SK-N-SH treated with all-trans-retinoic acid at 6 μM for 48 hours (cell line): Measurements from ENCODE around the gene ZNF692.

ENCODE experiments used
- ESRRG ChIP-seq: fragments of 250-450 bp; sonication (Bioruptor Pico); IDR thresholded peaks from 2 replicates; pipeline ENCODE4 v1.6.1; 2021; ENCODE audit warnings: mild to moderate bottlenecking
- TOX ChIP-seq: fragments of 250-450 bp; sonication (Bioruptor Pico); IDR thresholded peaks from 2 replicates; pipeline ENCODE4 v1.8.0; 2021; ENCODE audit warnings: mild to moderate bottlenecking, moderate library complexity, borderline replicate concordance
- ZFP3 ChIP-seq: fragments of 250-450 bp; sonication (Bioruptor Pico); IDR thresholded peaks from 2 replicates; pipeline ENCODE4 v1.5.0; 2020; ENCODE audit warnings: mild to moderate bottlenecking, moderate library complexity
- ZFP30 ChIP-seq: fragments of 450-650 bp; formaldehyde crosslinking; IDR thresholded peaks from 2 replicates; pipeline ENCODE4 v1.5.0; 2022; ENCODE audit warnings: mild to moderate bottlenecking, moderate library complexity
- TF ChIP-seq, protein P1 (sequence below): fragments of 250-450 bp; sonication (Bioruptor Pico); IDR thresholded peaks from 2 replicates; pipeline ENCODE4 v1.5.1; 2021; ENCODE audit warnings: mild to moderate bottlenecking, moderate library complexity
- TF ChIP-seq, protein P2 (sequence below): fragments of 250-450 bp; sonication (Bioruptor Pico); IDR thresholded peaks from 2 replicates; pipeline ENCODE4 v1.8.0; 2020; ENCODE audit warnings: mild to moderate bottlenecking, moderate library complexity, borderline replicate concordance

GRCh38 chr1:248817065-248817464, 41.8 kb downstream of the ZNF692 start:
- TF ChIP-seq, protein P1, sequence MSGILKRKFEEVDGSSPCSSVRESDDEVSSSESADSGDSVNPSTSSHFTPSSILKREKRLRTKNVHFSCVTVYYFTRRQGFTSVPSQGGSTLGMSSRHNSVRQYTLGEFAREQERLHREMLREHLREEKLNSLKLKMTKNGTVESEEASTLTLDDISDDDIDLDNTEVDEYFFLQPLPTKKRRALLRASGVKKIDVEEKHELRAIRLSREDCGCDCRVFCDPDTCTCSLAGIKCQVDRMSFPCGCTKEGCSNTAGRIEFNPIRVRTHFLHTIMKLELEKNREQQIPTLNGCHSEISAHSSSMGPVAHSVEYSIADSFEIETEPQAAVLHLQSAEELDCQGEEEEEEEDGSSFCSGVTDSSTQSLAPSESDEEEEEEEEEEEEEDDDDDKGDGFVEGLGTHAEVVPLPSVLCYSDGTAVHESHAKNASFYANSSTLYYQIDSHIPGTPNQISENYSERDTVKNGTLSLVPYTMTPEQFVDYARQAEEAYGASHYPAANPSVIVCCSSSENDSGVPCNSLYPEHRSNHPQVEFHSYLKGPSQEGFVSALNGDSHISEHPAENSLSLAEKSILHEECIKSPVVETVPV (CRISPR knock-in tag), result no peak
- TF ChIP-seq ZFP3 (CRISPR knock-in tag), result no peak
- TF ChIP-seq TOX, result no peak
- TF ChIP-seq, protein P2, sequence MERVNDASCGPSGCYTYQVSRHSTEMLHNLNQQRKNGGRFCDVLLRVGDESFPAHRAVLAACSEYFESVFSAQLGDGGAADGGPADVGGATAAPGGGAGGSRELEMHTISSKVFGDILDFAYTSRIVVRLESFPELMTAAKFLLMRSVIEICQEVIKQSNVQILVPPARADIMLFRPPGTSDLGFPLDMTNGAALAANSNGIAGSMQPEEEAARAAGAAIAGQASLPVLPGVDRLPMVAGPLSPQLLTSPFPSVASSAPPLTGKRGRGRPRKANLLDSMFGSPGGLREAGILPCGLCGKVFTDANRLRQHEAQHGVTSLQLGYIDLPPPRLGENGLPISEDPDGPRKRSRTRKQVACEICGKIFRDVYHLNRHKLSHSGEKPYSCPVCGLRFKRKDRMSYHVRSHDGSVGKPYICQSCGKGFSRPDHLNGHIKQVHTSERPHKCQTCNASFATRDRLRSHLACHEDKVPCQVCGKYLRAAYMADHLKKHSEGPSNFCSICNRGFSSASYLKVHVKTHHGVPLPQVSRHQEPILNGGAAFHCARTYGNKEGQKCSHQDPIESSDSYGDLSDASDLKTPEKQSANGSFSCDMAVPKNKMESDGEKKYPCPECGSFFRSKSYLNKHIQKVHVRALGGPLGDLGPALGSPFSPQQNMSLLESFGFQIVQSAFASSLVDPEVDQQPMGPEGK (CRISPR knock-in tag), result no peak
- no peak for TF ChIP-seq ZFP30
- no peak for TF ChIP-seq ESRRG (CRISPR knock-in tag)
